Osteoblast (primary cell): ENCODE results near the gene GOLGA8J. TPM values are rescaled to one million over a fixed set of nuclear protein-coding genes. Genes with fewer than 3 reads are reported as not detected.
"Not testable (repeated sequence)": the region's sequence is repeated elsewhere in the genome, so short reads cannot be mapped to it uniquely, and the experiment has no call there.

Experiments used
- DNase-seq: peaks from one replicate; pipeline ENCODE4 v3.0.0; 2011; ENCODE audit warnings: low spot score, mixed read lengths; ENCODE audit not compliant: insufficient read length; ENCODE audit errors: missing footprints
- H2AFZ ChIP-seq: 2 replicates; pipeline ENCODE4 v1.6.0; 2011; ENCODE audit warnings: mild to moderate bottlenecking, low read length
- H3K27ac ChIP-seq: 2 replicates; pipeline ENCODE4 v1.5.1; 2011; ENCODE audit warnings: mild to moderate bottlenecking, low read depth, low read length, moderate library complexity
- H3K27me3 ChIP-seq: 2 replicates; pipeline ENCODE4 v1.6.0; 2012; ENCODE audit warnings: mild to moderate bottlenecking, control low read depth, inconsistent platforms, low read length, moderate library complexity; ENCODE audit not compliant: insufficient read depth
- H3K36me3 ChIP-seq: 2 replicates; pipeline ENCODE4 v1.5.1; 2011; ENCODE audit warnings: mild to moderate bottlenecking, low read length, control low read depth, moderate library complexity; ENCODE audit not compliant: insufficient read depth
- H3K4me1 ChIP-seq: 2 replicates; pipeline ENCODE4 v1.5.1; 2011; ENCODE audit warnings: mild to moderate bottlenecking, low read length, control low read depth, moderate library complexity; ENCODE audit not compliant: insufficient read depth
- H3K4me2 ChIP-seq: 2 replicates; pipeline ENCODE4 v1.6.0; 2011; ENCODE audit warnings: mild to moderate bottlenecking, low read length; ENCODE audit not compliant: insufficient read depth
- H3K4me3 ChIP-seq: fragments of 200-600 bp; sonication (generic); 3 replicates; pipeline ENCODE4 v1.5.1; 2012; ENCODE audit warnings: mild to moderate bottlenecking, low read length, inconsistent platforms; ENCODE audit not compliant: insufficient read depth
- H3K79me2 ChIP-seq: 2 replicates; pipeline ENCODE4 v1.6.0; 2012; ENCODE audit warnings: mild to moderate bottlenecking, low read length, control low read depth, inconsistent platforms; ENCODE audit not compliant: insufficient read depth
- H3K9me3 ChIP-seq: 2 replicates; pipeline ENCODE4 v1.5.1; 2011; ENCODE audit warnings: low read depth, low read length, control low read depth
- H4K20me1 ChIP-seq: 2 replicates; pipeline ENCODE4 v1.6.0; 2012; ENCODE audit warnings: mild to moderate bottlenecking, low read length, control low read depth; ENCODE audit not compliant: insufficient read depth
- total RNA-seq: library from RNA; depleted of rRNA; stranded (reverse); fragments of >200 nt; gene quantifications from 2 replicates; pipeline ENCODE4 v1.2.3, GENCODE V29; 2012
- TF ChIP-seq, protein P1 (sequence below): IDR thresholded peaks from 2 replicates; pipeline ENCODE4 v1.5.1; 2011; ENCODE audit warnings: mild to moderate bottlenecking, low read depth, low read length, moderate library complexity; ENCODE audit errors: extremely low read depth

GOLGA8J gene, protein sequence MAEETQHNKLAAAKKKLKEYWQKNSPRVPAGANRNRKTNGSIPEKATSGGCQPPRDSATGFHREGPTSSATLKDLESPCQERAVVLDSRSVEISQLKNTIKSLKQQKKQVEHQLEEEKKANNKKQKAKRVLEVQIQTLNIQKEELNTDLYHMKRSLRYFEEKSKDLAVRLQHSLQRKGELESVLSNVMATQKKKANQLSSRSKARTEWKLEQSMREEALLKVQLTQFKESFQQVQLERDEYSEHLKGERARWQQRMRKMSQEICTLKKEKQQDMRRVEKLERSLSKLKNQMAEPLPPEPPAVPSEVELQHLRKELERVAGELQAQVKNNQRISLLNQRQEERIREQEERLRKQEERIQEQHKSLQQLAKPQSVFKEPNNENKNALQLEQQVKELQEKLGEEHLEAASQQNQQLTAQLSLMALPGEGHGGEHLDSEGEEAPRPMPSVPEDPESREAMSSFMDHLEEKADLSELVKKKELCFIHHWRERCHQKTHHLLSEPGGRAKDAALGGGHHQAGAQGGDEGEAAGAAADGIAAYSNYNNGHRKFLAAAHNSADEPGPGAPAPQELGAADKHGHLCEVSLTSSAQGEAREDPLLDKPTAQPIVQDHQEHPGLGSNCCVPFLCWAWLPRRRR
- total RNA-seq: 0.29 TPM in 1 of 2 replicates, not detected in the other

DNA sequence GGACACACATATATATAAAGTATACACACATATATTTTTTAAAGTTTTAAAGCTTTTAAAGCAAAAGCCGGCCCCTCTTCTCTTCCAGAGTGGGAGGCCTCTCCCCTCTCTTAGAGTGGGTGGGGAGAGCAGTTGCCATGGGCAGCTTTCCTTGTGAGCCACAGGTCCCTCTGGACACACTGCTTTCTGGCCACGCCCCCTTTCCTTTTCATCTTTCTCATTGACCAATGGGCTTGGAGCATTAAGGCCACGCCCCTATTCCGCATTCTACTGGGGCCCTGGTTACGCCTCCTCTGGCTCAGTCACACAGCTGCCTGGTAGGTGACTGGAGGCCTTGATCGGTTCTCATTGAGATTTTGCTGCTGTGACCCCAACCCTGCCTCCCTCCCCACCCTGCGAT is at the start of gene GOLGA8J:
GOLGA8J (plus strand) TSS at position 301 of the 400 bp plus-strand sequence; CDS start at position 399, 98 bp downstream.
- H3K79me2 ChIP-seq, H3K4me2 ChIP-seq, DNase-seq, H3K4me3 ChIP-seq, H3K36me3 ChIP-seq, H4K20me1 ChIP-seq, H3K27ac ChIP-seq, H3K27me3 ChIP-seq, H2AFZ ChIP-seq, H3K4me1 ChIP-seq, H3K9me3 ChIP-seq: not testable (repeated sequence)

DNA sequence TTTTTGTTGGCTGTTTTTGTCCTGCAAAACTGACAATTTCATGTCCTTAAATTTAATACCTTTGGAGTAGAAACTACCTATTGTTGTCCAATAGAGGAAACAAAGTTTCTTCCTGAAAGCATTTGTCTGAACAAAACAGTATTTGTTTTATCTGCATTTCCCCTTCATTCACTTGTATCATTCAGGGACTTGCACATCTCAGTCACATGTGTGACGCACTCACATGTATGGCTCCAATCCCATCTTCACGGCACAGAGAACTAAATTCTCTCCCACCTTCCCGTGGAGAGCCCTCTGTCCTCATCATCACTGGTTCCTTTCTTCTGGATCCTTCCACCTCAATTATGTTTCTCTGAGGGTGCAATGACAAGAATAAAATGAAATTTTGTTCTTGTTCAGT is 49.5 kb upstream of the GOLGA8J start:
- TF ChIP-seq, protein P1, sequence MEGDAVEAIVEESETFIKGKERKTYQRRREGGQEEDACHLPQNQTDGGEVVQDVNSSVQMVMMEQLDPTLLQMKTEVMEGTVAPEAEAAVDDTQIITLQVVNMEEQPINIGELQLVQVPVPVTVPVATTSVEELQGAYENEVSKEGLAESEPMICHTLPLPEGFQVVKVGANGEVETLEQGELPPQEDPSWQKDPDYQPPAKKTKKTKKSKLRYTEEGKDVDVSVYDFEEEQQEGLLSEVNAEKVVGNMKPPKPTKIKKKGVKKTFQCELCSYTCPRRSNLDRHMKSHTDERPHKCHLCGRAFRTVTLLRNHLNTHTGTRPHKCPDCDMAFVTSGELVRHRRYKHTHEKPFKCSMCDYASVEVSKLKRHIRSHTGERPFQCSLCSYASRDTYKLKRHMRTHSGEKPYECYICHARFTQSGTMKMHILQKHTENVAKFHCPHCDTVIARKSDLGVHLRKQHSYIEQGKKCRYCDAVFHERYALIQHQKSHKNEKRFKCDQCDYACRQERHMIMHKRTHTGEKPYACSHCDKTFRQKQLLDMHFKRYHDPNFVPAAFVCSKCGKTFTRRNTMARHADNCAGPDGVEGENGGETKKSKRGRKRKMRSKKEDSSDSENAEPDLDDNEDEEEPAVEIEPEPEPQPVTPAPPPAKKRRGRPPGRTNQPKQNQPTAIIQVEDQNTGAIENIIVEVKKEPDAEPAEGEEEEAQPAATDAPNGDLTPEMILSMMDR: no peak
- H3K27ac ChIP-seq: no peak overlapping the region
- no peak overlapping the region for H3K4me3 ChIP-seq
- no peak for DNase-seq
- H4K20me1 ChIP-seq: no peaks in the 10 kb centered on the region
- no peaks in the 10 kb centered on the region for H3K4me1 ChIP-seq
- H3K4me2 ChIP-seq: no peak overlapping the region
- H3K9me3 ChIP-seq: peaks cover 3% of the 10 kb centered on the region
- H3K27me3 ChIP-seq: peaks cover 11% of the 10 kb centered on the region
- H2AFZ ChIP-seq: no peak overlapping the region
- H3K36me3 ChIP-seq: no peaks in the 10 kb centered on the region
- H3K79me2 ChIP-seq: no peaks in the 10 kb centered on the region

DNA sequence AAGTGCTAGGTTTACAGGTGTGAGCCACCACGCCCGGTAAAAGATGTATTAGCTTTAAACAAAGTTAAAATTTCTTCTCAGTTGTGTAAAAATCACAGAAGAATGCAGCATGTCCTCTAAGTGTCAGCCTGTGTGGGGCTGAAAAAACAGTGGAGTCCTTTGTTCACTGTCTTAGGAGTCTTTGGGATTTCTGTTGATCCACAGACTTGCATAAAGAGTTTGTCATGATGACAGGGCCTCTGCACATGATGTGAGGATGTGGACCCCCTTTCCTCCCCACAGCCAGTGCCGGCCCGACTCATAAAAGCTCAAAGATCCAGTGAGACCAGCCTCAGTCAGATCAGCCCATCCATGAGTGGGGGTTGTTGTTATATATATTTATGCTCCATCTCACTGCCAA is 49.0 kb upstream of the GOLGA8J start:
- Histone ChIP-seq H3K79me2 (no peaks in the 10 kb centered on the region), H4K20me1 (no peaks in the 10 kb centered on the region), H3K4me3 (no peak overlapping the region), H3K4me2 (no peak overlapping the region), H2AFZ (no peak overlapping the region), H3K27ac (no peak overlapping the region), H3K36me3 (no peaks in the 10 kb centered on the region), H3K4me1 (no peaks in the 10 kb centered on the region), H3K9me3 (peaks cover 3% of the 10 kb centered on the region), H3K27me3 (peaks cover 11% of the 10 kb centered on the region)
- no peak for DNase-seq
- TF ChIP-seq, protein P1: no peak

DNA sequence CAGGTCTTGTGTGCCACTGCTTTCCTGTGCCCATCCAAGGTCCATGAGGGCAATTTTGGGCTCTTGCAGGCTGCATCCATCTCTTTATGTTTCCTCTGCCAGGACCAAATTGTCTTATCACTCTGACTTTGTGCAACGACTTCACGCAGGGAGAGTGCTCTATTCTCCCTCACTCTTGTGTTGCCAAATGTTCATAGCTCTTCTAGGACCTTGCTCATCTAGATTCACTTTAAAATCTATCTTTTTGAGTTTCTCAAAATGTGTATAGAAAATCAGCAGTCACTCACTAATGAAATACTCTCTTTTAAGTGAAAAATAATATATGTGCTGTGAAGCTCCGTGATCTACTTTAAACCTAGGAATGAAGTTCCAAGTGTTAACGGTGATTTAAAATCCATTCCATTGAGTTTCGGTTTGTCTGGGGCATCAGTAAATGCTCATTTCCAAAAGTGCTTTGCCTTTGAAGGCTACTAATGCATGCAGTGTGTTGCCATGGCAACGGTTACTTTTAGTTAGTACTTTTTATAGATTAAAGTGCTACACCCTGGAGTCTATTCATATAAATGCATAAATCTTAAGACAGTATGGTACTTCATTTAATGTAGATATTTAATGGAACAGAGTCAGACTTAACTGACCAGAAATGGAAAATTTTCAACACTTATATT is 46.6 kb upstream of the GOLGA8J start:
- H3K36me3 ChIP-seq: no peaks in the 10 kb centered on the region
- H3K27ac ChIP-seq: no peak overlapping the region
- peak overlapping the region; percentile 7 for H3K4me2 ChIP-seq
- H3K79me2 ChIP-seq: no peaks in the 10 kb centered on the region
- H3K27me3 ChIP-seq: peaks cover 11% of the 10 kb centered on the region
- TF ChIP-seq, protein P1: no peak
- H3K4me3 ChIP-seq: no peak overlapping the region
- no peak for DNase-seq
- no peak overlapping the region for H2AFZ ChIP-seq
- no peaks in the 10 kb centered on the region for H3K4me1 ChIP-seq
- no peaks in the 10 kb centered on the region for H4K20me1 ChIP-seq
- no peaks in the 10 kb centered on the region for H3K9me3 ChIP-seq
